Stimulated activated CD4-positive, alpha-beta T cell treated with anti-CD3 and anti-CD28 coated beads, Interleukin-1b, Interleukin-23, amount 100 ng/mL, for 48 hours (primary cell): ENCODE measurements around the gene LDLR.
"Not testable (repeated sequence)": the region's sequence is repeated elsewhere in the genome, so short reads cannot be mapped to it uniquely, and the experiment has no call there.

Source experiments
- DNase-seq: peaks from one replicate; pipeline ENCODE4 v3.0.0-alpha.2; 2020

LDLR gene

GRCh38 chr19:11142528-11143171, 53.4 kb downstream of the LDLR start:
- no peak for DNase-seq

- no peak for DNase-seq
These were observed 56.3 kb downstream of the LDLR start for GRCh38 chr19:11145536-11145924.

GRCh38 chr19:11148001-11148400, 58.7 kb downstream of the LDLR start:
- DNase-seq, result no peak

- no peak for DNase-seq
These were observed 61.9 kb downstream of the LDLR start for GRCh38 chr19:11151181-11151580.

GRCh38 chr19:11152318-11153062, 63.2 kb downstream of the LDLR start:
- DNase-seq, result no peak

- no peak for DNase-seq
These were observed 65.4 kb downstream of the LDLR start for GRCh38 chr19:11154683-11155047.

GRCh38 chr19:11155373-11156120, 66.3 kb downstream of the LDLR start, which contains the start of gene SPC24:
TSS of gene SPC24 (minus strand) at chr19:11155782. CDS start at chr19:11155776, 6 bp downstream.
- peak; percentile 97 for DNase-seq

- DNase-seq, result no peak
These were observed 70.6 kb downstream of the LDLR start for GRCh38 chr19:11159598-11160439.

GRCh38 chr19:11160440-11160768, 71.1 kb downstream of the LDLR start:
- DNase-seq, result not testable (repeated sequence)

- no peak for DNase-seq
These were observed 75.0 kb downstream of the LDLR start for GRCh38 chr19:11164296-11164695.

GRCh38 chr19:11164879-11165406, 75.7 kb downstream of the LDLR start:
- DNase-seq, result no peak

- no peak for DNase-seq
These were observed 76.3 kb downstream of the LDLR start for GRCh38 chr19:11165486-11166030.

GRCh38 chr19:11166281-11167142, 77.2 kb downstream of the LDLR start:
- DNase-seq, result no peak

GRCh38 chr19:11168568-11168967, 79.3 kb downstream of the LDLR start:
- DNase-seq, result no peak

- no peak for DNase-seq
These were observed 80.8 kb downstream of the LDLR start for GRCh38 chr19:11169896-11170678.

- no peak for DNase-seq
These were observed 81.9 kb downstream of the LDLR start for GRCh38 chr19:11171144-11171543.

GRCh38 chr19:11172576-11172975, 83.3 kb downstream of the LDLR start:
- DNase-seq, result no peak

- DNase-seq, result no peak
These were observed 84.4 kb downstream of the LDLR start for GRCh38 chr19:11173516-11174155.

- DNase-seq, result no peak
These were observed 85.1 kb downstream of the LDLR start for GRCh38 chr19:11174336-11174735.

GRCh38 chr19:11175920-11176319, 86.7 kb downstream of the LDLR start:
- no peak for DNase-seq
